HT1080 (cell line): Measurements from ENCODE around the gene CRHR1. TPM values are rescaled to one million over a fixed set of nuclear protein-coding genes. Genes with fewer than 3 reads are reported as not detected.

Source experiments
- DNase-seq: peaks from one replicate; pipeline ENCODE4 v3.0.0-alpha.2; 2015; ENCODE audit warnings: low read depth
- total RNA-seq: library from RNA; depleted of rRNA; stranded (reverse); fragments of >200 nt; shearing (Covaris generic); gene quantifications from 2 replicates; pipeline ENCODE4 v1.2.3, GENCODE V29; 2014

CRHR1 gene
- total RNA-seq, 1 experiment from 2014 or later: not detected

GRCh38 chr17:45820052-45820780 is 36.1 kb downstream of the CRHR1 start:
- DNase-seq: no peak

- no peak for DNase-seq
Measured at GRCh38 chr17:45821147-45821546, 37.0 kb downstream of the CRHR1 start.

GRCh38 chr17:45823598-45823997 is 39.5 kb downstream of the CRHR1 start:
- no peak for DNase-seq

- no peak for DNase-seq
Measured at GRCh38 chr17:45824475-45824874, 40.4 kb downstream of the CRHR1 start.

- no peak for DNase-seq
Measured at GRCh38 chr17:45824901-45825492, 40.9 kb downstream of the CRHR1 start.

- no peak for DNase-seq
Measured at GRCh38 chr17:45825792-45826191, 41.7 kb downstream of the CRHR1 start.

GRCh38 chr17:45826919-45827588 is 42.9 kb downstream of the CRHR1 start:
- no peak for DNase-seq

- DNase-seq: no peak
Measured at GRCh38 chr17:45828171-45828570, 44.1 kb downstream of the CRHR1 start.

- peak; percentile 39 for DNase-seq
Measured at GRCh38 chr17:45828582-45829133, 44.5 kb downstream of the CRHR1 start.

GRCh38 chr17:45833920-45834319 is 49.8 kb downstream of the CRHR1 start:
- DNase-seq: no peak

- DNase-seq: peak; percentile 26
Measured at GRCh38 chr17:45834471-45835396, 50.6 kb downstream of the CRHR1 start.

GRCh38 chr17:45835481-45835880 is 51.4 kb downstream of the CRHR1 start:
- no peak for DNase-seq

- DNase-seq: no peak
Measured at GRCh38 chr17:45836047-45837044, 52.2 kb downstream of the CRHR1 start.

GRCh38 chr17:45837187-45837586 is 53.1 kb downstream of the CRHR1 start:
- no peak for DNase-seq

GRCh38 chr17:45837603-45838002 is 53.5 kb downstream of the CRHR1 start:
- no peak for DNase-seq

GRCh38 chr17:45838751-45839295 is 54.7 kb downstream of the CRHR1 start:
- no peak for DNase-seq

- no peak for DNase-seq
Measured at GRCh38 chr17:45839442-45839841, 55.3 kb downstream of the CRHR1 start.

GRCh38 chr17:45841186-45841585 is 57.1 kb downstream of the CRHR1 start:
- no peak for DNase-seq

- no peak for DNase-seq
Measured at GRCh38 chr17:45841883-45842525, 57.9 kb downstream of the CRHR1 start.
